Adrenal gland (tissue), 12 donors: ENCODE measurements around the gene EPM2AIP1. TPM values are rescaled to one million over a fixed set of nuclear protein-coding genes. Genes with fewer than 3 reads are reported as not detected.

Experiments
- DNase-seq, 7 donors: peaks; one replicate each; pipeline ENCODE4 v3.0.0-alpha.2; 2019 to 2020
- H3K27ac ChIP-seq, 5 donors: fragments of 200-600 bp; sonication (generic) in 4 of 5; 1 replicate in 3 of 5; 2 replicates in 2 of 5; pipeline versions ENCODE4 v1.5.1 to v1.8.0; 2016 to 2020; ENCODE audit warnings: mild to moderate bottlenecking in 1 of 5
- H3K27me3 ChIP-seq: fragments of 200-600 bp; 2 replicates; pipeline ENCODE4 v1.8.0; 2021
- H3K36me3 ChIP-seq, 2 donors: fragments of 200-600 bp; replicated peaks in 1 of 2; 1 replicate in 1 of 2; 2 replicates in 1 of 2; pipeline versions ENCODE4 v1.5.1 to v1.8.0; 2018 to 2022
- H3K4me1 ChIP-seq, 2 donors: fragments of 200-600 bp; replicated peaks in 1 of 2; 1 replicate in 1 of 2; 2 replicates in 1 of 2; pipeline versions ENCODE4 v1.5.1 to v1.8.0; 2018 to 2021
- H3K4me3 ChIP-seq, 4 donors: fragments of 200-600 bp; sonication (generic) in 3 of 4; one replicate each; pipeline ENCODE4 v1.5.1; 2016 to 2018
- H3K9me3 ChIP-seq, 3 donors: fragments of 200-600 bp; sonication (generic) in 1 of 3; replicated peaks in 1 of 3; 1 replicate in 2 of 3; 2 replicates in 1 of 3; pipeline versions ENCODE4 v1.5.1 to v1.8.0; 2016 to 2021
- CTCF ChIP-seq, 6 experiments: fragments of 450-650 bp in 4 of 6; fragments of 200-600 bp in 2 of 6; sonication (generic) in 1 of 6; IDR thresholded peaks; 1 replicate in 5 of 6; 2 replicates in 1 of 6; pipeline versions ENCODE4 v1.5.1 to v1.8.0; 2016 to 2021; ENCODE audit warnings: antibody characterized with exemption in 6 of 6, mild to moderate bottlenecking in 2 of 6, moderate library complexity in 1 of 6
- POLR2A ChIP-seq, 2 donors: fragments of 450-650 bp; IDR thresholded peaks; one replicate each; pipeline ENCODE4 v1.6.1; 2017; ENCODE audit warnings: antibody characterized with exemption in 2 of 2, mild to moderate bottlenecking in 2 of 2, moderate library complexity in 1 of 2
- WGBS, 4 donors: extraction: QIAGEN DNeasy Blood & Tissue Kit in 2 of 4; methylation state at CpG; one replicate each; pipeline versions ENCODE4 v1.1.5 to v1.1.7; 2013 to 2017; 5-methylcytosine and 5-hydroxymethylcytosine counted together
- intact Hi-C, 2 donors: fragments of 100-400 bp; cut with DNase I; formaldehyde crosslinking; loops; one replicate each; pipeline versions ENCODE4 v1.14.1 to v1.15.0; 2022 to 2023
- polyA plus RNA-seq, 3 donors: library from polyadenylated mRNA; stranded (reverse); fragments of 200-250 nt in 2 of 3; fragments of 350-450 nt in 1 of 3; fragmentation: Illumina TruSeq in 1 of 3; extraction: RNeasy Lipid Tissue Mini Kit (QIAGEN cat#74804) in 1 of 3; gene quantifications; one replicate each; pipeline ENCODE4 v1.2.3, GENCODE V29; 2013 to 2014
- total RNA-seq, 9 donors: library from RNA; depleted of rRNA in 4 of 9; stranded (reverse); fragments of >200 nt in 4 of 9; fragments of 120-200 nt in 1 of 9; fragmentation: NEBNext Ultra II Directional in 1 of 9; extraction: Animal tissue kit (Norgen Biotek cat#: 25700) in 1 of 9; gene quantifications; one replicate each; pipeline versions ENCODE4 v1.1.0 to v1.2.4, GENCODE V29; 2013 to 2023
- donor health status: healthy with polysubstance abuse.
- donor health status: Bipolar disorder and iron deficiency.
- donor health status: DM: yes; HTN: yes; CAD: no.
- donor health status: DM: no; HTN: no; CAD: no.
- donor health status: DM: no; HTN: no; CAD: no.
- donor health status: DM: yes; HTN: yes; CAD: no.

Gene EPM2AIP1
- total and polyA plus RNA-seq, 12 donors: 6.2 to 37.2 (median 17.2) TPM

DNA sequence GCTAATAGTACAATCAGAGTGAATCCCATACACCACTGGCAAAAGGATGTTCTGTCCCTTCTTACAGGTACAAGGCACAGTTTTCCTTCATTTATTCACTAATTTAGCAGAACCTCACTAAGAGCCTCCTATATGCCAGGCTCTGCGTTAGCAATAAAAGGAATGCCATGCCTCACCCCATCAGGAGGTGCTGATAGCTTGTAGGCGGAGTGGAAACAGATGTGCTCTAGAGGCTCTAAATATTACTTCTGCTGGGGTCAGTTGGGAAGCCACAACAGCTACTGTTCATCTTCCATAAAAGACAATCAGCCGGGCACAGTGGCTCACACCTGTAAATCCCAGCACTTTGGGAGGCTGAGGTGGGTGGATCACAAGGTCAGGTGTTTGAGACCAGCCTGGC, 24.8 kb upstream of the EPM2AIP1 start:
- intact Hi-C loops: no loop called here
- Histone ChIP-seq H3K27me3 (no peaks in the 10 kb centered on the region), H3K27ac (no peak overlapping the region), H3K36me3 (peaks cover 0 to 78% of the 10 kb centered on the region in 2 donors), H3K9me3 (no peaks in the 10 kb centered on the region), H3K4me1 (no peaks in the 10 kb centered on the region), H3K4me3 (no peak overlapping the region)
- 96 to 100% (median 99%) methylated on average over 3 of the region's 3 CpGs for WGBS, 4 donors
- TF ChIP-seq CTCF (IDR thresholded peaks at IDR 0.05): no peak
- TF ChIP-seq POLR2A (IDR thresholded peaks at IDR 0.05): no peak
- DNase-seq: no peak

GRCh38 chr3:37016903-37017302, 24.0 kb upstream of the EPM2AIP1 start:
- no peak overlapping the region for H3K4me3 ChIP-seq
- WGBS, 4 donors: 95 to 97% (median 97%) methylated on average over 7 to 8 of the region's 8 CpGs
- DNase-seq: no peak
- H3K4me1 ChIP-seq: no peaks in the 10 kb centered on the region
- H3K27ac ChIP-seq: no peak overlapping the region
- intact Hi-C loops: no loop called here
- H3K27me3 ChIP-seq: no peaks in the 10 kb centered on the region
- H3K9me3 ChIP-seq: no peaks in the 10 kb centered on the region
- TF ChIP-seq POLR2A (IDR thresholded peaks at IDR 0.05): no peak
- TF ChIP-seq CTCF (IDR thresholded peaks at IDR 0.05): no peak
- peaks cover 0 to 83% of the 10 kb centered on the region in 2 donors for H3K36me3 ChIP-seq

- Histone ChIP-seq H3K4me3 (no peak overlapping the region), H3K9me3 (no peaks in the 10 kb centered on the region), H3K36me3 (peaks cover 0 to 82% of the 10 kb centered on the region in 2 donors), H3K27me3 (no peaks in the 10 kb centered on the region), H3K27ac (no peak overlapping the region), H3K4me1 (no peaks in the 10 kb centered on the region)
- intact Hi-C loops: no loop called here
- DNase-seq: no peak
- TF ChIP-seq CTCF (IDR thresholded peaks at IDR 0.05) (no peak), POLR2A (IDR thresholded peaks at IDR 0.05) (no peak)
- 92 to 94% (median 93%) methylated on average over 5 of the region's 5 CpGs for WGBS, 4 donors
Measured at GRCh38 chr3:37015642-37016041, 22.7 kb upstream of the EPM2AIP1 start.

DNA sequence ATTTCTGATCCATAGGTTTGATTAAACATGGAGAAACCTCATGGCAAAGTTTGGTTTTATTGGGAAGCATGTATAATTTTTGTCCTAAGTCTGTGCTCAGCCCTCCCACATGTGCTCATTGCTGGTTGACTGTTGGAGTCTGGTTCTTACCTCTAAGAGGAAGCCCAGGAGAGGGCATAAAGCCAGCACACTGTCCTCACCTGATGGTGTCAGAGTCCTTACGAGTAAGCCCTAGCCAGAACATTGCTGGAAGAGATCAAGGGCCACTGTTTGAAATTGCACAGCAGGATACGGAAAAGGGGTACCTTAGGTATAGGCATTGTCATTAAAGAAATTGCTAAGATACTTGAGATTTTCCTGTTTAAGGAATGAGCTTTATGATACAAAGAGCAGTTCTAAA, 21.7 kb upstream of the EPM2AIP1 start:
- Histone ChIP-seq H3K4me1 (no peaks in the 10 kb centered on the region), H3K27me3 (no peaks in the 10 kb centered on the region), H3K36me3 (peaks cover 0 to 72% of the 10 kb centered on the region in 2 donors), H3K4me3 (no peak overlapping the region), H3K9me3 (no peaks in the 10 kb centered on the region), H3K27ac (no peak overlapping the region)
- TF ChIP-seq POLR2A (IDR thresholded peaks at IDR 0.05): no peak
- no peak for TF ChIP-seq CTCF (IDR thresholded peaks at IDR 0.05)
- no peak for DNase-seq
- intact Hi-C loops: no loop called here
- 89 to 94% (median 92%) methylated on average over 2 of the region's 2 CpGs for WGBS, 4 donors
